SK-N-SH (cell line): Measurements from ENCODE around the gene PSMD3.

Experiments
- CHD2 ChIP-seq: fragments of 150-350 bp; IDR thresholded peaks from 2 replicates; pipeline ENCODE4 v1.6.1; 2018; ENCODE audit warnings: low read length; ENCODE audit not compliant: partially characterized antibody
- CTCF ChIP-seq: fragments of 200-600 bp; sonication (generic); IDR thresholded peaks from 2 replicates; pipeline ENCODE4 v1.6.1; 2017; ENCODE audit warnings: antibody characterized with exemption, mild to moderate bottlenecking, moderate library complexity
- EZH2phosphoT487 ChIP-seq: fragments of 200-600 bp; sonication (generic); IDR thresholded peaks from 2 replicates; pipeline ENCODE4 v1.6.1; 2017; ENCODE audit warnings: low read depth, mixed run types, mild to moderate bottlenecking, antibody characterized with exemption, moderate library complexity, borderline replicate concordance
- FOXJ3 ChIP-seq: sonication (generic); formaldehyde crosslinking; IDR thresholded peaks from 2 replicates; pipeline ENCODE4 v1.5.1; 2020; ENCODE audit warnings: mild to moderate bottlenecking, missing genetic modification reagents
- GABPA ChIP-seq: IDR thresholded peaks from 2 replicates; pipeline ENCODE4 v1.4.0; 2012; ENCODE audit warnings: low read depth, mild to moderate bottlenecking
- MAX ChIP-seq: IDR thresholded peaks from 2 replicates; pipeline ENCODE4 v1.4.0; 2012; ENCODE audit warnings: low read depth
- RAD21 ChIP-seq: IDR thresholded peaks from 2 replicates; pipeline ENCODE4 v1.6.1; 2012; ENCODE audit warnings: mild to moderate bottlenecking, low read length
- RFX5 ChIP-seq: IDR thresholded peaks from 2 replicates; pipeline ENCODE4 v1.6.1; 2012; ENCODE audit warnings: mild to moderate bottlenecking, improper control_type of control experiment, low read length
- SIN3A ChIP-seq: IDR thresholded peaks from 2 replicates; pipeline ENCODE4 v1.6.1; 2012; ENCODE audit warnings: low read depth, mild to moderate bottlenecking, low read length, moderate library complexity, borderline replicate concordance
- TAF1 ChIP-seq: IDR thresholded peaks from 2 replicates; pipeline ENCODE4 v1.6.1; 2012; ENCODE audit warnings: low read depth, mild to moderate bottlenecking, low read length, moderate library complexity, borderline replicate concordance
- TEAD4 ChIP-seq: IDR thresholded peaks from 2 replicates; pipeline ENCODE4 v1.4.0; 2012; ENCODE audit warnings: mild to moderate bottlenecking, borderline replicate concordance; ENCODE audit not compliant: insufficient read depth
- YY1 ChIP-seq: IDR thresholded peaks from 2 replicates; pipeline ENCODE4 v1.4.0; 2012; ENCODE audit warnings: low read depth, mild to moderate bottlenecking
- TF ChIP-seq, protein P1 (sequence below): fragments of 150-350 bp; IDR thresholded peaks from 2 replicates; pipeline ENCODE4 v1.6.1; 2017; ENCODE audit warnings: antibody characterized with exemption, low read length, low read depth, borderline replicate concordance

DNA sequence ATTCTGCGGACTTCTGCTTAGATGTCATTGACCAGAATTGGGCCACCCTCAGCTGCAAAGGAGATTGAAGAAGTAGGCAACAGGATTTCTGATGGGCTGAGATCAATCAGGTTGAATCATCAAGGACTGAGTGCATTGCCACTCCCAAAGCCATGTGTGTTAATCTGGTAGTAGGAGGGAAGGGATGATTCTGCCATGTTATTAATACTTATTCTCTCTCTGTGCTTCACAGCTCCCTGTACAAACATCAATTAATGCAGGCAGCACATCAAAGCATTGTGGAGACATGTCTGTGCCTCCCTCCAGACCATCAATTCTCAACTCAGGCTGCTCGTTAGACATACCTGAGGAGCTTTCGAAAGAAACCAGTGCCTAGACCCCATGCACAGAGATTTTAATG is 41.5 kb upstream of the PSMD3 start:
- no peak for TF ChIP-seq FOXJ3 (CRISPR knock-in tag)
- TF ChIP-seq RFX5 = no peak
- TF ChIP-seq EZH2phosphoT487 = no peak
- no peak for TF ChIP-seq CTCF
- no peak for TF ChIP-seq CHD2
- no peak for TF ChIP-seq GABPA
- TF ChIP-seq TEAD4 = no peak
- TF ChIP-seq MAX = no peak
- TF ChIP-seq SIN3A = no peak
- no peak for TF ChIP-seq TAF1
- TF ChIP-seq YY1 = no peak
- TF ChIP-seq RAD21 = no peak
- TF ChIP-seq, protein P1, sequence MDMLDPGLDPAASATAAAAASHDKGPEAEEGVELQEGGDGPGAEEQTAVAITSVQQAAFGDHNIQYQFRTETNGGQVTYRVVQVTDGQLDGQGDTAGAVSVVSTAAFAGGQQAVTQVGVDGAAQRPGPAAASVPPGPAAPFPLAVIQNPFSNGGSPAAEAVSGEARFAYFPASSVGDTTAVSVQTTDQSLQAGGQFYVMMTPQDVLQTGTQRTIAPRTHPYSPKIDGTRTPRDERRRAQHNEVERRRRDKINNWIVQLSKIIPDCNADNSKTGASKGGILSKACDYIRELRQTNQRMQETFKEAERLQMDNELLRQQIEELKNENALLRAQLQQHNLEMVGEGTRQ = no peak
